ENCODE results near the gene CRK. TPM values are rescaled to one million over a fixed set of nuclear protein-coding genes. Genes with fewer than 3 reads are reported as not detected.

CRK gene
- total RNA-seq, 1 donor from 2014 or later, result 70.4 TPM

DNA sequence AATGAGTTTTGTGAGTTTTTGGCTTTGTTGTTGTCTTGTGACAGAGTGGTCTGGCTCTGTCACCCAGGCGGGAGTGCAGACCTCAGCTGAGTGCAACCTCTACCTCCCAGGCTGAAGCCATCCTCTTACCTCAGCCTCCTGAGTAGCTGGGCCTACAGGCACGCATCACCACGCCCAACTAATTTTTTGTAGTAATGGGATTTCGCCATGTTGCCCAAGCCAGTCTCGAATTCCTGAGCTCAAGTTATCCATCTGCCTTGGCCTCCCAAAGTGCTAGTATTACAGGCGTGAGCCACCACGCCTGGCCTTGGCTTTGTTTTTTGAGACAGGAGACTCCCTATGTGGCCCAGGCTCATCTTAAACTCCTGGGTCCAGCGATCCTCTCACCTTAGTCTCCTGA is 15.1 kb downstream of the CRK start:
- Mint-ChIP-seq H3K36me3 (ENCODE audit: low read depth) (peaks cover 6% of the 10 kb centered on the region), H3K27ac (ENCODE audit: unreplicated experiment) (no peak overlapping the region), H3K4me3 (ENCODE audit: unreplicated experiment) (no peak overlapping the region), H3K9me3 (ENCODE audit: low read depth) (no peaks in the 10 kb centered on the region), H3K27me3 (ENCODE audit: low read depth) (no peaks in the 10 kb centered on the region), H3K4me1 (ENCODE audit: low read depth) (peaks cover 32% of the 10 kb centered on the region)
- DNase-seq (ENCODE audit: low spot score), result no peak
- no peak for TF ChIP-seq CTCF (IDR thresholded peaks at IDR 0.05)

DNA sequence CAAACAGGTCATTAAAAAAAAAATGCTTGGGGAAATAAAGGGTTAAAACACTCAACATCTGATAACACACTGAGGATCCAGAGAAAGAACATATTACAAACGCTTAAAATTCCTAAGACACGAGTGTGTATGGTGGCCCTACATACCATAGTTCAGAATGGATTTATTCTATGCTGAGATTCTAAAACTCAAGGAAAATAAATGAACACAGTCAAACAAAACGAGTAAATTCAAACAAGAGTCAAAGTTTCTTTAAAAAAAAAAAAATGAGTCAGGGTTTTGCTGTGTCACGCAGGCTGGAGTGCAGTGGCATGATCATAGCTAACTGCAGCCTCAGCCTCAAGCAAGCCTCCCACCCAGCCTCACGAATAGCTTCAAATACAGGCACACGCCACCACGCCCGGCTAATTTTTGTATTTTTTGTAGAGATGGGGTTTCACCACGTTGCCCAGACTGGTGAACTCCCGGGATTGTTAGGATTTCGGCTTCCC is 17.4 kb downstream of the CRK start:
- Mint-ChIP-seq H3K27me3 (ENCODE audit: low read depth) (no peaks in the 10 kb centered on the region), H3K9me3 (ENCODE audit: low read depth) (no peaks in the 10 kb centered on the region), H3K4me1 (ENCODE audit: low read depth) (peaks cover 23% of the 10 kb centered on the region), H3K27ac (ENCODE audit: unreplicated experiment) (peak overlapping the region; percentile 94), H3K36me3 (ENCODE audit: low read depth) (peaks cover 10% of the 10 kb centered on the region), H3K4me3 (ENCODE audit: unreplicated experiment) (no peak overlapping the region)
- no peak for DNase-seq (ENCODE audit: low spot score)
- no peak for TF ChIP-seq CTCF (IDR thresholded peaks at IDR 0.05)

GRCh38 chr17:1435326-1435725 is 20.7 kb downstream of the CRK start:
- peaks cover 15% of the 10 kb centered on the region for H3K36me3 Mint-ChIP-seq (ENCODE audit: low read depth)
- no peak overlapping the region for H3K4me3 Mint-ChIP-seq (ENCODE audit: unreplicated experiment)
- no peaks in the 10 kb centered on the region for H3K9me3 Mint-ChIP-seq (ENCODE audit: low read depth)

DNA sequence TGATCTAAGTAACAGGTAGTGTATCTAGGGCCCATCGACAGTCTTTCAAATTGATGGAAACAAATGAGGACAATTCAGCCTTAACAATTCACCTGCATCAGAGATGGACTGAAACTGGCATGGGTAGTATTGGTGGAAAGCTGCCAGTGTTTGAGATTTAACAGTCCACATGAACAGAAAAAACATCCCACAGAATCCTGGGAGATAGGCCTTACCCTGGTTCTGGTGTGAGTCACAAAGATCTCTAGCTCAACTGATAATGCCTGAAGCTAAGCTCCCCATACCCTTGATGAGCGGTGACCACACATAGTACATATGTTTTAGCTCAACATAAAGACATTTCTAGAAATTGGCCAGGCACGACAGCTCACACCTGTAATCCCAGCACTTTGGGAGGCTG is 21.9 kb downstream of the CRK start:
- peaks cover 17% of the 10 kb centered on the region for H3K36me3 Mint-ChIP-seq (ENCODE audit: low read depth)
- no peak for DNase-seq (ENCODE audit: low spot score)
- no peaks in the 10 kb centered on the region for H3K27me3 Mint-ChIP-seq (ENCODE audit: low read depth)
- H3K27ac Mint-ChIP-seq (ENCODE audit: unreplicated experiment), result no peak overlapping the region
- no peak overlapping the region for H3K4me3 Mint-ChIP-seq (ENCODE audit: unreplicated experiment)
- peaks cover 28% of the 10 kb centered on the region for H3K4me1 Mint-ChIP-seq (ENCODE audit: low read depth)
- no peak for TF ChIP-seq CTCF (IDR thresholded peaks at IDR 0.05)
- H3K9me3 Mint-ChIP-seq (ENCODE audit: low read depth), result no peaks in the 10 kb centered on the region

More at GRCh38 chr17:1435326-1435725, 20.7 kb downstream of the CRK start:
- peaks cover 33% of the 10 kb centered on the region for H3K4me1 Mint-ChIP-seq (ENCODE audit: low read depth)
- no peak for TF ChIP-seq CTCF (IDR thresholded peaks at IDR 0.05)
- H3K27ac Mint-ChIP-seq (ENCODE audit: unreplicated experiment), result peak overlapping the region; percentile 8
- no peaks in the 10 kb centered on the region for H3K27me3 Mint-ChIP-seq (ENCODE audit: low read depth)
- no peak for DNase-seq (ENCODE audit: low spot score)

DNA sequence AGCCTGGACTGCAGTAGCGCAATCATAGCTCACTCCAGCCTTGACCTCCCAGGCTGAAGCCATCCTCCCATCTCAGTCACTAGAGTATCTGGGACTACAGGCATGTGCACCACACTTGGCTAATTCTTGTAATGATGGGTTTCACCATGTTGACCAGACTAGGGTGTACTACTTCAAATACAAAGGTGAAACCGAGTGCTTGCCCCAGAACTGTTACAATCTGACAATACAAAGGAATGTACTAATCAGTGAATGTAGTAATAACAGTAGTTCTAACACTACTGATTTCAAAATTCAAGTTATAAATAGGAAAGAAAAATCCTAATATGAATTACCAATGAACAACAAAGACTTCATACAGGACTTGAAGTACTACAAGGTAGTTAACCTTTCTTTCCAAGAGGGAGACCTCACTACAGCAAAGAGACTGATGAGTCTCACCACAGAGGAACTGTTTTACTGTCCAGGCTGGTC is 24.4 kb downstream of the CRK start:
- TF ChIP-seq CTCF (IDR thresholded peaks at IDR 0.05), result no peak
- H3K9me3 Mint-ChIP-seq (ENCODE audit: low read depth), result no peaks in the 10 kb centered on the region
- H3K4me1 Mint-ChIP-seq (ENCODE audit: low read depth), result peaks cover 10% of the 10 kb centered on the region
- H3K4me3 Mint-ChIP-seq (ENCODE audit: unreplicated experiment), result no peak overlapping the region
- H3K27me3 Mint-ChIP-seq (ENCODE audit: low read depth), result no peaks in the 10 kb centered on the region
- DNase-seq (ENCODE audit: low spot score), result no peak
- H3K27ac Mint-ChIP-seq (ENCODE audit: unreplicated experiment), result no peak overlapping the region
- peaks cover 19% of the 10 kb centered on the region for H3K36me3 Mint-ChIP-seq (ENCODE audit: low read depth)

All from chondrocyte (in vitro differentiated cells).